ENCODE data around the gene TPRKB. TPM values are rescaled to one million over a fixed set of nuclear protein-coding genes. Genes with fewer than 3 reads are reported as not detected.
A peak's percentile ranks its signal among the peaks of the same experiment; 100 is the strongest.
"Not testable (repeated sequence)": the region's sequence is repeated elsewhere in the genome, so short reads cannot be mapped to it uniquely, and the experiment has no call there.

TPRKB gene
- 42.1 and 48.8 TPM in 2 replicates for total RNA-seq (2022)
- Bru-seq, nascent RNA, result percentile 85 among the genes with signal in this experiment
- percentile 83 among the genes with signal in this experiment for BruChase-seq, experiment 1, labeled RNA remaining after a 2-hour chase
- BruChase-seq, experiment 2, labeled RNA remaining after a 6-hour chase, result percentile 88 among the genes with signal in this experiment
- long read RNA-seq, transcript TPRKB-202 (6 exons, 819 nt), result minor isoform, 14 of 109 reads
- long read RNA-seq, transcript TPRKB-203 (6 exons, 816 nt), result minor isoform, 7 of 109 reads
- long read RNA-seq, transcript TPRKB-201 (5 exons, 748 nt), result major isoform, 40 of 109 reads
- long read RNA-seq, partial matches to known transcripts, result 7 of 109 reads
- long read RNA-seq, other reads (novel, unspliced or antisense), result 39 of 109 reads

- Mint-ChIP-seq H3K9me3 (ENCODE audit: unreplicated experiment) (peaks cover 9% of the 10 kb centered on the region), H3K4me1 (ENCODE audit: low read depth, unreplicated experiment) (peaks cover 7% of the 10 kb centered on the region), H3K36me3 (ENCODE audit: insufficient read depth, unreplicated experiment) (peaks cover 39% of the 10 kb centered on the region), H3K27ac (ENCODE audit: unreplicated experiment) (peak within 1 kb of the TSS; percentile 88), H3K4me3 (ENCODE audit: unreplicated experiment) (peak within 1 kb of the TSS; percentile 94), H3K27me3 (ENCODE audit: insufficient read depth, unreplicated experiment) (no peaks in the 10 kb centered on the region)
- Histone ChIP-seq H3K9me3 (peaks cover 8% of the 10 kb centered on the region), H3K4me3 (ENCODE audit: low read depth, low read length) (peak within 1 kb of the TSS; percentile 76), H3K27me3 (replicated peaks; ENCODE audit: control insufficient read depth, insufficient read depth, low read length) (no peaks in the 10 kb centered on the region), H3K4me1 (peaks cover 11% of the 10 kb centered on the region; the same call in 1 of the 2 replicates), H3K36me3 (ENCODE audit: control insufficient read depth, insufficient read depth, low read length) (no peaks in the 10 kb centered on the region; the same call in 1 of the 2 replicates)
- BruUV-seq (replicated peaks), result no TSS peak
- POLR2A ChIA-PET, result interaction anchor here (0.7 to 2.3 kb wide), 7 partner anchors 22 to 383 kb away, joined by 3 to 20 read pairs (median 4); partner anchors contain the start of gene STAMBP
- CTCF ChIA-PET, result interaction anchor here (0.6 to 1.7 kb wide), 8 partner anchors 12 to 1305 kb away, joined by 3 to 8 read pairs (median 5); partner anchors contain the start of genes DUSP11 and STAMBP
- intact Hi-C loops (cut with micrococcal nuclease; ENCODE audit: unreplicated experiment), result loop anchor here (1.0 to 5.0 kb wide), 2 partner anchors 35 to 43 kb away; partner anchors contain the start of gene DUSP11
- TF ChIP-seq, protein P1, sequence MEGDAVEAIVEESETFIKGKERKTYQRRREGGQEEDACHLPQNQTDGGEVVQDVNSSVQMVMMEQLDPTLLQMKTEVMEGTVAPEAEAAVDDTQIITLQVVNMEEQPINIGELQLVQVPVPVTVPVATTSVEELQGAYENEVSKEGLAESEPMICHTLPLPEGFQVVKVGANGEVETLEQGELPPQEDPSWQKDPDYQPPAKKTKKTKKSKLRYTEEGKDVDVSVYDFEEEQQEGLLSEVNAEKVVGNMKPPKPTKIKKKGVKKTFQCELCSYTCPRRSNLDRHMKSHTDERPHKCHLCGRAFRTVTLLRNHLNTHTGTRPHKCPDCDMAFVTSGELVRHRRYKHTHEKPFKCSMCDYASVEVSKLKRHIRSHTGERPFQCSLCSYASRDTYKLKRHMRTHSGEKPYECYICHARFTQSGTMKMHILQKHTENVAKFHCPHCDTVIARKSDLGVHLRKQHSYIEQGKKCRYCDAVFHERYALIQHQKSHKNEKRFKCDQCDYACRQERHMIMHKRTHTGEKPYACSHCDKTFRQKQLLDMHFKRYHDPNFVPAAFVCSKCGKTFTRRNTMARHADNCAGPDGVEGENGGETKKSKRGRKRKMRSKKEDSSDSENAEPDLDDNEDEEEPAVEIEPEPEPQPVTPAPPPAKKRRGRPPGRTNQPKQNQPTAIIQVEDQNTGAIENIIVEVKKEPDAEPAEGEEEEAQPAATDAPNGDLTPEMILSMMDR (IDR thresholded peaks at IDR 0.05; ENCODE audit: insufficient read depth in 1 of 2, low read depth in 1 of 2, low read length in 1 of 2, severe bottlenecking in 1 of 2, unreplicated experiment in 1 of 2), result no peak
- peak; percentile 97 to 98 for DNase-seq
Measured at GRCh38 chr2:73736855-73737779, at the start of gene TPRKB. TPRKB (minus strand) TSS chr2:73737345; CDS start chr2:73734569, 2,776 bp downstream.

- H3K36me3 Mint-ChIP-seq (ENCODE audit: insufficient read depth, unreplicated experiment); H3K9me3 ChIP-seq; DNase-seq; CTCF ChIA-PET; H3K27me3 ChIP-seq (replicated peaks; ENCODE audit: control insufficient read depth, insufficient read depth, low read length); H3K36me3 ChIP-seq (ENCODE audit: control insufficient read depth, insufficient read depth, low read length); H3K27ac Mint-ChIP-seq (ENCODE audit: unreplicated experiment); H3K4me1 ChIP-seq; H3K4me3 Mint-ChIP-seq (ENCODE audit: unreplicated experiment); H3K9me3 Mint-ChIP-seq (ENCODE audit: unreplicated experiment); intact Hi-C loops (cut with micrococcal nuclease; ENCODE audit: unreplicated experiment); H3K4me1 Mint-ChIP-seq (ENCODE audit: low read depth, unreplicated experiment); H3K27me3 Mint-ChIP-seq (ENCODE audit: insufficient read depth, unreplicated experiment); H3K4me3 ChIP-seq (ENCODE audit: low read depth, low read length); BruUV-seq (replicated peaks); POLR2A ChIA-PET: not testable (repeated sequence)
Measured at GRCh38 chr2:73783883-73784282, 46.7 kb upstream of the TPRKB start, which contains the start of gene C2orf78. C2orf78 (plus strand) TSS chr2:73784183; CDS start chr2:73784310, 127 bp downstream.

- H3K4me1 ChIP-seq; H3K27me3 Mint-ChIP-seq (ENCODE audit: insufficient read depth, unreplicated experiment); H3K36me3 Mint-ChIP-seq (ENCODE audit: insufficient read depth, unreplicated experiment); H3K27ac Mint-ChIP-seq (ENCODE audit: unreplicated experiment); H3K4me3 ChIP-seq (ENCODE audit: low read depth, low read length); intact Hi-C loops (cut with micrococcal nuclease; ENCODE audit: unreplicated experiment); H3K9me3 ChIP-seq; H3K4me3 Mint-ChIP-seq (ENCODE audit: unreplicated experiment); DNase-seq; H3K27me3 ChIP-seq (replicated peaks; ENCODE audit: control insufficient read depth, insufficient read depth, low read length); CTCF ChIA-PET; H3K36me3 ChIP-seq (ENCODE audit: control insufficient read depth, insufficient read depth, low read length); H3K9me3 Mint-ChIP-seq (ENCODE audit: unreplicated experiment); BruUV-seq (replicated peaks); H3K4me1 Mint-ChIP-seq (ENCODE audit: low read depth, unreplicated experiment); POLR2A ChIA-PET: not testable (repeated sequence)
Measured at GRCh38 chr2:73783402-73783801, 46.3 kb upstream of the TPRKB start.
